Ishikawa (cell line): ENCODE data around the gene ARSA.

Experiments used
- CEBPB ChIP-seq: IDR thresholded peaks from 2 replicates; pipeline ENCODE4 v1.6.1; 2012
- CREB1 ChIP-seq: IDR thresholded peaks from 2 replicates; pipeline ENCODE4 v1.6.1; 2012; ENCODE audit warnings: low read depth
- EP300 ChIP-seq: IDR thresholded peaks from 2 replicates; pipeline ENCODE4 v1.6.1; 2012; ENCODE audit warnings: borderline replicate concordance
- MAX ChIP-seq: IDR thresholded peaks from 2 replicates; pipeline ENCODE4 v1.6.1; 2012
- NFIC ChIP-seq: IDR thresholded peaks from 2 replicates; pipeline ENCODE4 v1.6.1; 2012
- RAD21 ChIP-seq: IDR thresholded peaks from 2 replicates; pipeline ENCODE4 v1.6.1; 2012; ENCODE audit warnings: low read depth
- REST ChIP-seq: IDR thresholded peaks from 2 replicates; pipeline ENCODE4 v1.6.1; 2012; ENCODE audit warnings: low read depth, mild to moderate bottlenecking
- TAF1 ChIP-seq: IDR thresholded peaks from 2 replicates; pipeline ENCODE4 v1.6.1; 2012; ENCODE audit warnings: low read depth, mild to moderate bottlenecking
- YY1 ChIP-seq: IDR thresholded peaks from 2 replicates; pipeline ENCODE4 v1.6.1; 2012; ENCODE audit warnings: low read depth

- TF ChIP-seq REST: no peak
- TF ChIP-seq EP300: no peak
- TF ChIP-seq RAD21: no peak
- no peak for TF ChIP-seq CEBPB
- TF ChIP-seq MAX: no peak
- no peak for TF ChIP-seq YY1
- TF ChIP-seq CREB1: no peak
- no peak for TF ChIP-seq NFIC
- no peak for TF ChIP-seq TAF1
Observed at GRCh38 chr22:50635591-50635990, 7.6 kb upstream of the ARSA start.
